Peyer's patch (tissue), 4 donors: ENCODE data around the gene DMBX1. TPM values are rescaled to one million over a fixed set of nuclear protein-coding genes. Genes with fewer than 3 reads are reported as not detected.

ENCODE experiments used
- DNase-seq, 3 donors: peaks; one replicate each; pipeline ENCODE4 v3.0.0-alpha.2; 2017 to 2019
- H3K27ac ChIP-seq, 4 donors: fragments of 200-600 bp; sonication (generic); one replicate each; pipeline ENCODE4 v1.5.1; 2016 to 2019
- H3K27me3 ChIP-seq, 2 donors: fragments of 200-600 bp; sonication (generic); one replicate each; pipeline ENCODE4 v1.5.1; 2019
- H3K36me3 ChIP-seq, 3 donors: fragments of 200-600 bp; sonication (generic); one replicate each; pipeline ENCODE4 v1.5.1; 2016 to 2019
- H3K4me1 ChIP-seq, 4 donors: fragments of 200-600 bp; sonication (generic); one replicate each; pipeline ENCODE4 v1.5.1; 2016 to 2019
- H3K4me3 ChIP-seq, 4 donors: fragments of 200-600 bp; sonication (generic); 1 replicate in 3 of 4; 2 replicates in 1 of 4; pipeline ENCODE4 v1.5.1; 2016 to 2019; ENCODE audit warnings: mild to moderate bottlenecking in 1 of 4
- H3K9me3 ChIP-seq, 4 donors: fragments of 200-600 bp; sonication (generic); one replicate each; pipeline ENCODE4 v1.5.1; 2016 to 2019; ENCODE audit warnings: mild to moderate bottlenecking in 1 of 4
- POLR2A ChIP-seq, 2 donors: fragments of 450-650 bp; IDR thresholded peaks; one replicate each; pipeline ENCODE4 v1.5.1; 2017; ENCODE audit warnings: antibody characterized with exemption in 2 of 2, mild to moderate bottlenecking in 2 of 2, moderate library complexity in 2 of 2
- total RNA-seq, 4 donors: library from RNA; depleted of rRNA; stranded (reverse); fragments of >200 nt; gene quantifications; one replicate each; pipeline ENCODE4 v1.1.0, GENCODE V29; 2016
- TF ChIP-seq, protein P1 (sequence below), 6 experiments: fragments of 450-650 bp in 4 of 6; fragments of 200-600 bp in 2 of 6; sonication (generic) in 1 of 6; IDR thresholded peaks; one replicate each; pipeline ENCODE4 v1.5.1; 2017 to 2019; ENCODE audit warnings: antibody characterized with exemption in 6 of 6, mild to moderate bottlenecking in 3 of 6, moderate library complexity in 1 of 6

The DMBX1 gene
- total RNA-seq, 4 donors from 2014 or later = not detected

- no peak for DNase-seq
- TF ChIP-seq POLR2A (IDR thresholded peaks at IDR 0.05) = no peak
- TF ChIP-seq, protein P1, sequence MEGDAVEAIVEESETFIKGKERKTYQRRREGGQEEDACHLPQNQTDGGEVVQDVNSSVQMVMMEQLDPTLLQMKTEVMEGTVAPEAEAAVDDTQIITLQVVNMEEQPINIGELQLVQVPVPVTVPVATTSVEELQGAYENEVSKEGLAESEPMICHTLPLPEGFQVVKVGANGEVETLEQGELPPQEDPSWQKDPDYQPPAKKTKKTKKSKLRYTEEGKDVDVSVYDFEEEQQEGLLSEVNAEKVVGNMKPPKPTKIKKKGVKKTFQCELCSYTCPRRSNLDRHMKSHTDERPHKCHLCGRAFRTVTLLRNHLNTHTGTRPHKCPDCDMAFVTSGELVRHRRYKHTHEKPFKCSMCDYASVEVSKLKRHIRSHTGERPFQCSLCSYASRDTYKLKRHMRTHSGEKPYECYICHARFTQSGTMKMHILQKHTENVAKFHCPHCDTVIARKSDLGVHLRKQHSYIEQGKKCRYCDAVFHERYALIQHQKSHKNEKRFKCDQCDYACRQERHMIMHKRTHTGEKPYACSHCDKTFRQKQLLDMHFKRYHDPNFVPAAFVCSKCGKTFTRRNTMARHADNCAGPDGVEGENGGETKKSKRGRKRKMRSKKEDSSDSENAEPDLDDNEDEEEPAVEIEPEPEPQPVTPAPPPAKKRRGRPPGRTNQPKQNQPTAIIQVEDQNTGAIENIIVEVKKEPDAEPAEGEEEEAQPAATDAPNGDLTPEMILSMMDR (IDR thresholded peaks at IDR 0.05) = no peak
- no peaks in the 10 kb centered on the region for H3K27me3 ChIP-seq
These were observed 28.4 kb upstream of the DMBX1 start for GRCh38 chr1:46461017-46461808.

DNA sequence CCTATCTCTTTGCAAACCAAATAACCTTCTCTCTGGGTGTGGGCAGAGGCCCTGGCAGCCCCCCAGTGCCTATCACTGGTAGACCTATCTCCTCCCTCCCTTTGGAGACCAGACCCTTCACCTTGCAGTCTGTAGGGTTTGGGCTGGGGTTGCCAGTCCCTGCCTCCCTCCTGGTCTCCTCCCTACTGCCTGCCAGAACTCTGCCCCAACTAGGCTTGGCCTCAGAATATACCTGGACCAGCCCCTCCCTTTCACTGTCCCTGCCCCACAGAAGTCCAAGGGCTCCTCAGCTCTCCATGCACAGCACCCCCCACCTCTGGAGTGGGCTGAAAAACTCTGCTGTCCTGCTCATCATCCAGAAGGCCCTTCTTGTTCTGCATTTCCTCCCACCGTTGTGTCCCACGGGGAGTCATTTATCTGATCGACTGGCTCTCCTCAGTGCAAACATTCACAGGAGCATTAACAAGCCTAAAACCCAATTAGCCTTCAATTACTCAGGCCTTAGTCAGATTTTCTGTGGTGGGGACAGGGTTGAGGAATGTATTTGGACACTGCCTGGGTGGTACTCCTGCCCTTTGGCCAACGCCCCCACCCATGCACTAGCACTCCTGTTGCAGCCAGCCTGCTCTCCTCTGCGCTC lies 27.7 kb upstream of the DMBX1 start:
- Histone ChIP-seq H3K36me3 (no peaks in the 10 kb centered on the region), H3K4me1 (peaks cover 0 to 11% (median 4%) of the 10 kb centered on the region in 4 donors), H3K27me3 (peaks cover 0 to 6% of the 10 kb centered on the region in 2 donors), H3K4me3 (no peak overlapping the region), H3K27ac (no peak overlapping the region), H3K9me3 (no peaks in the 10 kb centered on the region)
- no peak for TF ChIP-seq POLR2A (IDR thresholded peaks at IDR 0.05)
- TF ChIP-seq, protein P1 (IDR thresholded peaks at IDR 0.05) = no peak
- no peak for DNase-seq

More at GRCh38 chr1:46461017-46461808, 28.4 kb upstream of the DMBX1 start:
- Histone ChIP-seq H3K36me3 (no peaks in the 10 kb centered on the region), H3K4me3 (no peak overlapping the region), H3K27ac (no peak overlapping the region), H3K4me1 (peaks cover 0 to 3% (median 0%) of the 10 kb centered on the region in 4 donors), H3K9me3 (no peaks in the 10 kb centered on the region)

DNA sequence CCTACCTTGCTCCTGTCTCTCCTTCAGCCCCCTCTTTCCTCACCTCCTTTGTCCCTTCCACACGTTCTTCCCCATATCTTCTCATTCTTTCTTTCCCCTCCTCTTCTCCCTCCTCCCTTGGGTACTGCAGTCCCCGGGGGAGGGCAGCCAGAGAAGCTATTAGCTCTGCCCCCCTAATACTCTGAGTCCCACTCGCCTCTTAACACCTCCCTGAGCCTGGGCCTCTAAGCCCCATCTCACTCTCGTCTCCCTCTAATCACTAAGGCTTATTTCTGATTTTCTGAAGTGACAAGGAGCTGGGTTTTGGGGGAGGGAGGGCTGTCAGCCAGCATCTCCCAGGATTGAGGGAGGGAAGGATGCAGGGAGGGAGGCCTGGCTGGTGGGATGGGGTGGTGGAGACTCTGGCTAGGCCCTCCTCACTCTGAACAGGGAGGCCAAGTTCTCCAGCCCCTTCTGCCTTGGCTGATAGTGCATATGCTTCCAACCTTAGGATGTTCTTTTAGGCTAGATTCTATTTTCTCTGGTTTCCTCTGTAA lies 25.6 kb upstream of the DMBX1 start:
- peaks cover 0 to 9% of the 10 kb centered on the region in 2 donors for H3K27me3 ChIP-seq

DNA sequence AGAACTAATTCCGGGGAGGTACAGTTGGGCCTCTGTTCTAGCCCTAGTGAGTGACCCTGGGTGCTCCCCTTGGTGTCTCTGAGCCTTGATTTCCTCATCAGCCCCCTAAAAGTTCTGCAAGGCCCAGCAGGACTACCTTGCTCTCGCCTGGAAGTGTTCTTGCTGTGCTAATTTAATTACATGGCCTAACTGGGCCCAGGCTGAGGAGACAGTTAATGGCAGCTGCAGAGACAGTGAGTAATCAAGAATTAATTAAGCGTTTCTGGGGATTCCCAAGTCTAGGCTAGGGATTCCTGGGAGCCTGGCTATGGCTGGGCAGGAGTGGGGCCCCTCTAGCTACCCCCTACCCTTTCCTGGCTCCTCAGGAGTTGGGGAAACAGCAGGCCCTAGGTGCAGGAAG lies 24.7 kb upstream of the DMBX1 start:
- Histone ChIP-seq H3K4me3 (no peak overlapping the region), H3K4me1 (peaks cover 0 to 14% (median 6%) of the 10 kb centered on the region in 4 donors), H3K36me3 (no peaks in the 10 kb centered on the region), H3K9me3 (no peaks in the 10 kb centered on the region), H3K27me3 (peaks cover 0 to 9% of the 10 kb centered on the region in 2 donors), H3K27ac (no peak overlapping the region)
- TF ChIP-seq, protein P1 (IDR thresholded peaks at IDR 0.05) = no peak
- TF ChIP-seq POLR2A (IDR thresholded peaks at IDR 0.05) = no peak
- DNase-seq = no peak

More for the DNA sequence above, 25.6 kb upstream of the DMBX1 start:
- TF ChIP-seq, protein P1 (IDR thresholded peaks at IDR 0.05) = no peak
- no peak for TF ChIP-seq POLR2A (IDR thresholded peaks at IDR 0.05)
- no peaks in the 10 kb centered on the region for H3K9me3 ChIP-seq
- DNase-seq = no peak
- no peaks in the 10 kb centered on the region for H3K36me3 ChIP-seq
- no peak overlapping the region for H3K27ac ChIP-seq
- peaks cover 0 to 14% (median 6%) of the 10 kb centered on the region in 4 donors for H3K4me1 ChIP-seq
- H3K4me3 ChIP-seq = no peak overlapping the region

DNA sequence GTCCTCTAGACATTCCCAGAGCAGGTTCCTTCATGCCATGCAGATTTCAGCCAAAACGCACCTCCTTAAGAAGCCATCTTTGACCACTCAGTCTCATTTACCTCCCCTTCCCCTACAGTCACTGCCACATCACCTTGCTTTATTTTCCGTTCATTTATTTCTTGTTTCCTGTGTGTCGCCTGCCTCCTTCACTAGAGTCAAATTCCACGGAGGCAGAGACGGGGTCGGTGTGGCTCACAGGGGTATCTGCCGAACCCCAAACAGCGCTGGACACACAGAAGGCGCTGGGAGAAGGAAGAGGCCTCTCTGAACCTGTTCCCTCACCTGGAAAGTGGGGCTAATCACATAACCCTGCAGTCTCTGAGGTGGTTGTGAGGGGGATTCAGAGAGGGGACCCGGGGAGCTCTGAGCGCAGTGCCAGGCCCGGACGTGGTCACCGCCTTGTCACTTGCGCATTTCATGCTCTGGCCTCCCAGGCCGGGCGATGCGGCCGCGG lies 23.6 kb upstream of the DMBX1 start:
- peaks cover 0 to 9% of the 10 kb centered on the region in 2 donors for H3K27me3 ChIP-seq
- no peak for DNase-seq
- TF ChIP-seq POLR2A (IDR thresholded peaks at IDR 0.05) = no peak
- TF ChIP-seq, protein P1 (IDR thresholded peaks at IDR 0.05) = no peak
- no peak overlapping the region for H3K27ac ChIP-seq
- no peaks in the 10 kb centered on the region for H3K9me3 ChIP-seq
- H3K4me1 ChIP-seq = peaks cover 0 to 14% (median 6%) of the 10 kb centered on the region in 4 donors
- H3K36me3 ChIP-seq = no peaks in the 10 kb centered on the region
- peak overlapping the region; percentile 32 to 72 (median 61) for H3K4me3 ChIP-seq
